RWPE1 (cell line): ENCODE data around the gene KBTBD3.

ENCODE experiments used
- CTCF ChIA-PET: fragments of 350-600 bp; sonication (Branson Sonifier 250); formaldehyde crosslinking; extraction: SDS; loops from one replicate; lab custom pipeline; 2021; lab: Yijun Ruan, JAX
- POLR2A ChIA-PET: fragments of 400-600 bp; formaldehyde crosslinking; extraction: SDS; loops from one replicate; lab custom pipeline; 2020; ENCODE audit warnings: antibody characterized with exemption; ENCODE audit not compliant: low non-redundant PET; lab: Yijun Ruan, JAX
- DNase-seq: peaks from one replicate; pipeline ENCODE4 v3.0.0; 2012; ENCODE audit warnings: low spot score
- H3K27ac ChIP-seq: fragments of 450-650 bp; 2 replicates; pipeline ENCODE4 v1.5.1; 2017
- TF ChIP-seq, protein P1 (sequence below): fragments of 450-650 bp; conservative IDR thresholded peaks from 2 replicates; pipeline ENCODE4 v1.5.1; 2017; ENCODE audit warnings: low read depth, mild to moderate bottlenecking

KBTBD3 gene

DNA sequence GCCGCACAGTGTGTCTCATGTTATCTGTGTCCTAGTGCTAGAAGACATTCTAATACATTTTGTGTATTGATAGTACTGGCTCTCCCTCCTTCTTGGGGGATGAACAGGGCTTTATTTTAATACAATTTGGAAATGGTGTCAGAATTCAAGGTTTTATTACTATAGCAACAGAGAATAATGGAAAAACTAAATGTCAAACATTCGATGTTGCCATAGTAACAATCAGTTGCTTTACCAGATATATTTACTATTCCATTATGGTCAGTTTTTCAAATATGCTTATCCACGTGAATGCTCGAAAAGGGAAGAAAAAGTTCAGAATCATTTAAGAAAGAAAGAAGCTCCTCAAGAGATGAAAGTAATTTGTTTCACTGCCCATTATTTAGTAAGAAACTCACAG, 46.5 kb downstream of the KBTBD3 start:
- no peak overlapping the region for H3K27ac ChIP-seq
- DNase-seq, result no peak
- POLR2A ChIA-PET, result no interaction called here
- TF ChIP-seq, protein P1, sequence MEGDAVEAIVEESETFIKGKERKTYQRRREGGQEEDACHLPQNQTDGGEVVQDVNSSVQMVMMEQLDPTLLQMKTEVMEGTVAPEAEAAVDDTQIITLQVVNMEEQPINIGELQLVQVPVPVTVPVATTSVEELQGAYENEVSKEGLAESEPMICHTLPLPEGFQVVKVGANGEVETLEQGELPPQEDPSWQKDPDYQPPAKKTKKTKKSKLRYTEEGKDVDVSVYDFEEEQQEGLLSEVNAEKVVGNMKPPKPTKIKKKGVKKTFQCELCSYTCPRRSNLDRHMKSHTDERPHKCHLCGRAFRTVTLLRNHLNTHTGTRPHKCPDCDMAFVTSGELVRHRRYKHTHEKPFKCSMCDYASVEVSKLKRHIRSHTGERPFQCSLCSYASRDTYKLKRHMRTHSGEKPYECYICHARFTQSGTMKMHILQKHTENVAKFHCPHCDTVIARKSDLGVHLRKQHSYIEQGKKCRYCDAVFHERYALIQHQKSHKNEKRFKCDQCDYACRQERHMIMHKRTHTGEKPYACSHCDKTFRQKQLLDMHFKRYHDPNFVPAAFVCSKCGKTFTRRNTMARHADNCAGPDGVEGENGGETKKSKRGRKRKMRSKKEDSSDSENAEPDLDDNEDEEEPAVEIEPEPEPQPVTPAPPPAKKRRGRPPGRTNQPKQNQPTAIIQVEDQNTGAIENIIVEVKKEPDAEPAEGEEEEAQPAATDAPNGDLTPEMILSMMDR, result no peak
- CTCF ChIA-PET, result no interaction called here

DNA sequence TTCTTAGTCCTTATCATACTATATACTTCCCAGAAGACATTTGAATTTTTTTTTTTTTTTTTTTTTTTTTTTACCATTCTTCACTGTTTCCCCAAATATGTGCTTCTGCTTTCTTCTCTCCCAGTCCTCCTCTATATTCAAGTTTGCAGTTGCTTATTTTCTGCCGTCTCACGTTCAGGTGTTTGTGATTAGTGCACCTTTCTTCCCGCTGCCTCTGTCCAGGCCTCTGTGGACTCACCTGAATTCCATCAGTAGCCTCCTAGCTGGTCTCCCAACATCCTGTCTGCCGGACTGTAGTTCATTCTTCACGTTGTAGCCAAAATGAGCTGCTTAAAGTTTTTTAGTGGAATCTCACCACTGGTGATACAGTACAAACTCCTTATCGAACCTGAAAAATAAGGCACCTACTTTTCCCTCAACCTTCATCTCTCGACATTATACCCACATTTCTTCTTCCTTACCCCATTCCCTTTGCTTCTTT, 54.3 kb downstream of the KBTBD3 start:
- TF ChIP-seq, protein P1, result no peak
- ChIA-PET POLR2A (no interaction called here), CTCF (no interaction called here)
- no peak for DNase-seq
- H3K27ac ChIP-seq, result peak overlapping the region; percentile 74

DNA sequence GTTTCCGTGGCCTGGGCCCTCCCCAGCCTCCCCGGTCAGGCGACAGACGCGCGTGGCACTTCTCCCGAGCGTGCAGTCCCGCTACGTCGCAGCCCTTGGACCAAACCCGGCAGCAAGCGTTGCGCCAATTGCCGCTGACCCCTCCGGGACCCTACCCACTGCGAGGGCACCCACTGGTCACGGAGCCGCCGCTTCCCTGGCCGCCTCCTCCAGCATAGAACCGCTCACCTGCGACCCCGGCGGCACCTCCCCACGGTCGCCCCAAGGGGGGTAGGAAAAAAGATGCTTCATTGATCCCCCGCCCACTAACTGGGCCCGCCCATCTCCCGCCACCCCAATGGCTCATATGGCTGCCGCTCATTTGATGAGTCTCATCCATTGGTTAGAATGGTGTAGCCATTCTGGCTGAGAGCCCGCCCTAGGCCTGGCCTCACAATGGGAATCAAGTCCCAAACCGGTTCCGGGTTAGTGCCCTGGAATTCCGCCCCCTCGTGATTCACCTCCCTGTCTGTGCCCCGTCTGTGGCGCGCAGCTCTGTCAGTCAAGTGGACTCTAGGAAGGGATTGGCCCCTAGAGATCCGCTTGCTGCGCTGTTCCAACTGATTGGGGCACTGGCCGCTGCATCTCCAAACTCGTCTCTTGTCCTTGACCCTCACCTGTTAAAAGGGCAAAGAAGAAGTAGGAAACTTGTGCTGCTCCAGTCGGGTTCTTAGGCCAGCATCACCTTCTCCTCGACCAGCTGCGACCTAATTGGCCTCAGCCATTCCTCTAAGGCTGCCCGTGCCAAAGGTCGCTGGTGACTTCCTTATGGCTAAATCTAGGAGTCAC, 55.0 kb downstream of the KBTBD3 start, which contains the start of gene MSANTD4:
Gene MSANTD4 (minus strand): TSS at position 274 of the 828 bp plus-strand sequence. CDS start 11,323 bp downstream, outside the sequence.
- TF ChIP-seq, protein P1, result no peak
- peak; percentile 99 for DNase-seq
- peak within 1 kb of the TSS; percentile 74 for H3K27ac ChIP-seq
- ChIA-PET CTCF (no interaction called here), POLR2A (no interaction called here)

- peak; percentile 13 for DNase-seq
- H3K27ac ChIP-seq, result peak overlapping the region; percentile 74
- ChIA-PET POLR2A (no interaction called here), CTCF (no interaction called here)
- TF ChIP-seq, protein P1, result no peak
These were observed 55.8 kb downstream of the KBTBD3 start for GRCh38 chr11:106021181-106021966.

DNA sequence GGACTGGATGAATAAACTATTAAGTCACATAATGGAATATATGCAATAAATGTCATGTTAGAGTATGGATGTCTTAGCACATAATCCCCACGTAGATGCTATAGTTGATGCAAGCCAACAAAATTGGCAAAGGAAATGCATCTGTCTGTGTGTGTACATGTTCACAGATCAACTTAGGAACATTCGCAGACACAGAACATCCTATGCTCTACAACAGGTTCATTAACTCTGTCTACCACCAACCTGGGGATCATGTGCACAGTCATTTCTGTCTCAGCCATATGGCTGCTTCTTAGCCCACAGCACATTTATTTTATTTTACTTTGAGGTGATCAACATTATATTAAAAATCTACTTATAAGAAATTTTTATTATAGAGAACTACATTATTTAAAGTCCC, 60.1 kb downstream of the KBTBD3 start:
- TF ChIP-seq, protein P1, result no peak
- POLR2A ChIA-PET, result no interaction called here
- no peak overlapping the region for H3K27ac ChIP-seq
- DNase-seq, result no peak
- CTCF ChIA-PET, result no interaction called here

GRCh38 chr11:106015066-106015465, 62.1 kb downstream of the KBTBD3 start:
- POLR2A ChIA-PET, result no interaction called here
- DNase-seq, result no peak
- TF ChIP-seq, protein P1, result no peak
- no peak overlapping the region for H3K27ac ChIP-seq
- CTCF ChIA-PET, result no interaction called here
